NCI-H146 treated with DMSO at 0.1 percent for 48 hours (cell line): ENCODE measurements around the gene MXD4.

ENCODE experiments used
- DNase-seq: peaks from one replicate; lab custom pipeline; 2025; ENCODE audit not compliant: unreplicated experiment; lab: John Stamatoyannopoulos, UW

MXD4 gene

DNA sequence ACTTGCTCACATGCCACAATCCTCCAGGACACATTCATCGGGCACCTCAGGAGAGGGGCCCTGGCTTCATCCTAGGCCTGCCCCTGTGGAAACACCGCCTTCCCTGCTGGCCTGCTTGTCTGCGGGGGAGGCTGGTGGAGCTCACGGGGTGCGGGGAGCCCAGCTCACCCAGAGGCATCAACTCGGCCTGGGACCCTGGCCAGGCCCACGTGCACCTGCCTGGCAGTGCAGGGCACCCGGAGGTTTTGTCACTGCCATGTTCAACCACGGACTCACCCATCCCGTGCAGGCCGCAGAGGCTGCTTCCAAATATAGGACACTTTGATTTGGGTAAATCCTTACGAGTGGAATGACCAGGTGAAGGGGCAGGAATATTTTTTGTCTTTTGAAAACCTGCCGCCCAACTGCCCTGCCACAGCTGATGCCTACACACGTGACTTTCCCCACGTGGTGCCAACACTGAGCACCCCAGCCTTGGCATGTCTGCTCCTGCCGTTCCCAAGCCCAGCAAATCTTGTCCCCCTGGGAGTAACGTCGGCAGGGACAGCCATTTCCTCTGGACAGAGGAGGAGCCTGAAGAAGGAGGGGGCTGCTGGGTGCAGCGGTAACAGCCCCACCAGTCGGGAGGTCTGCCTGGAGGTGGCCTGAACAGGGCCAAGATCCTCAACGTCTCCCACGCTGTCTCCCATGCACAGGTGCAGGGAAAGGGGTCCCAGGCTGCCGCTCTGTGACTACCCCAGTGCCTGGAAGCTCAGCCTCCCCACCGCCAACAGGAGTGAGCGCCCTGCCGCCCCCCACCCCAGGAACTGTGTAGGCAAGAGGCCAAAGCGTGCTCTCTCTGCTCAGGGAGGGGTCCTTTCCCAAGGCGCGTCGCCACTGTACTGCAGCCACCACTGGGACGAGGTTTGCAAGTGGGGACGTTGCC is 8.5 kb downstream of the MXD4 start:
- DNase-seq: no peak

DNA sequence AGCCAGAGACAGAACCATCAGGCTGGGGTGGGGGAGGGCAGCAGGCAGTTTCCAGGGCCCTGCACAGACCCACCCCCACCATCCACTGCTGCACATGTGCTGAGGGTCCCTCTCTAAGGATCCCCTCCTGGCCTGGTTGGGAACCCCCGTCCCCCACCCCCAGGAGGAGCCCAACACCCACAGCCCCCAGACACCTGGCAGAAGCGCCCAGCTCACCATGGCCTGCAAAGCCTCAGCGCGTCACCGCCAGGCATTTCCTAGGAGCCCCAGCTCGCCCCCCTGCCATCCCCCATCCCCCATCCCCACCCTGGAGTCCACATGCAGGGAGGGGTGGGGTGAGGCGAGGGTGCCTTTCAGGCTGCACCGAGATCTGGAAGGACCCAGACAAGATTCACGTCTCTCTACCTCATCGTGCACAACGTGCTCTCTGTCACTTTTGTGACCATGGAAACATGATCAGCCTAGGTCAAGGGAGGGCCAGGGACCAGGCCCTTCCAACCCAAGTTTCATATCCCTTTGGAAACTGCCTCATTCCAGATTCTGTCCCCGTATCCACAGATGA is 9.3 kb downstream of the MXD4 start:
- no peak for DNase-seq

DNA sequence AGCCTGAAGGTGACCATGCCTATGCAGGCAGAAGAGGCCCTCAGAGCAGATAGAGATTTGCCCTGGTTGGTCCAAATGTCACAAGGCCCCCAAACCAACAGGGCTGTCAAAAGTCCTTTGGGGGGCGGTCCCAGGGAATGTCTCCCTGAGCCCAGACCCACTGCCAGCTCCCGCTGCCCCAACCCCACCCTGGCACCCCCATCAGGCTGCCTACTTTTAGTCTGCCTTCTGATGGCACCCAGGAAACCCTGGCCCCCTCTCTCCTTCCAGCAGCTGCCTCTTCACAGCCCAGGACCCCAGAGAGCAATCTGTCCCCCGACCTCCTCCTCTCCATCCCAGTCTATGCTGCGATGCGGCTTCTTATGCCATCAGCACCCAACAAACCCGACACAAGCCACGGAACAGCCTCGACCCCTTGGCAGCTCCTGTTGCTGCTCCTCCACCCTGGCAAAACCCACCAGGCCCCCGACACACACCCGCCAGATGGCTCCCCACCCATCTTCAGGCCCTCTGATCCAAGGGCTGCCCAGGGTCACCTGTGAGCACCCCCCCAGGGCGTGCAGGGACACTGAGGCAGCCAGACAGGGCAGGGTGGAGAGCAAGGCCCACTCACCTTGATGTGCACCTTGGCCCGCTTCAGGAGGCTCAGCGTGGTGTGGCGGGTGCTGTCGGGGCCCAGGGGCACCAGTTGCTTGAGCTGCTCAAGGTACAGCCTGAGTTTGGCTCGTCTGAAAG is 9.9 kb downstream of the MXD4 start:
- no peak for DNase-seq

DNA sequence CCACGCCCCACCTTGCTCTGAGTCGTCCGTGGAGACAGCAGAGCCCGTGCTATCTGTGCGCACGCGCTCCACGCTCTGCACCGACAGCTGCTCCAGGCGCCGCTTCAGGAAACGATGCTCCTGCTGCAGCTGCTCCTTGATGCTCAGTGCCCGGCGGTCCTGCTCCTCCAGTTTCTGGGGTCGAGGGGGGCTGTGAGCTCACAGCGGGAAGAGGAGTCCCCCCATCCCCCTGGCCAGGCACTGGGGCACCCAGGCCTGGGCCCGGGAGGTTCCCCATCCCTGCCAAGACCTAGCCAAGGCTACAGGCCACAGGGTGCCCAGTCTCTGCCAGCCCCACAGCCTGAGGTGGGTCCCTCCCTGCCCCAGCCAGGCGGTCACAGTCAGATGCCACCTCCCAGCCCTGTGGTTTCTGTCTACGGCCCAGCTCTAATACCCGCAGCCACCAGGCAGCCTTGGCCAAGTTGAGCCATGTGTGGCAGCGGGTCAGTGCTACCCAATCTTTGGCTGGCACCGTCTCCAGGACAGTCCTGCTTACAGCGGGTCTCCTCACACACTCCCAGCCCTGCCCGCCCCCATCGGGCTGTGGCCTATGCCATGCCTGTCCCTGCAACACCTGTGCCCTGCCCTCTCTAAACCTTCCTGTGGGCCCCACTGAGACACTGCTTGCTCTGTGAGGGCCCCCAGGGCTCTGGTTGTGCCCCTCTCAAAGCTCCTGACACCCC is 10.7 kb downstream of the MXD4 start:
- DNase-seq: no peak

DNA sequence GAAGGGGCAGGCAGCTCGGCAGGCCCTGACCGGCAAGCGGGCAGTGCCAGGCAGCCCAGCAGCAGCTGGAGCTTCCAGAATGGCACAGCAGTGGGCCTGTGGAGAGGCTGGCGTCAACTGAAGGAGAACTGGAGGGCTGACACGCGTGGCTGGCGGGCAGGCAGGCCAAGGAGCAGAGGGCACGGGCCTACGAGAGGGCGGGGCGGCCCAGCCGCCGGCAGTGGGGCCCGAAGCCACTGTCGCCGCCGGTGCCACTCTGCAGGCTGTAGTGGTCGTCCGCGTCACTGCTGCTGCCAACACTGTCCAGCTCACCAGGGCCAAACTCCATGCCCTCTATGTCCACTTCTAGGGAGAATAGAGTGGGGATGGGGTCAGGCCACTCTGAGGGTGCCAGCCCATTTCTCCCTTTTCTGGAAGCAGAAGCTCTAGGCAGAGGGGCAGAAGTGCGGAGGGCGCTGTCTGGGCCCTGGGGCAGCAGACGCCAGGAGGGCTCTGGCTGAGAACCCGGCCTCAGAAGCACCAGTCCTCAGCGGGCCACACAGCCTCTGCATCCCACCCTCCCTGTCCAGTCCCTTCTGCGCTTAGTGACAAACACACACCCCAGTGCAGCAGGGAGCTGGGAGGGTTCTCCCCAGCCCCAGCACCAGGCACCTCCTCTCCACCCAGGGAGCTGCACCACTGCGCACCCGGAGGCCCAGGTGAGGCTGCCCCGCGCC is 11.4 kb downstream of the MXD4 start:
- DNase-seq: no peak

DNA sequence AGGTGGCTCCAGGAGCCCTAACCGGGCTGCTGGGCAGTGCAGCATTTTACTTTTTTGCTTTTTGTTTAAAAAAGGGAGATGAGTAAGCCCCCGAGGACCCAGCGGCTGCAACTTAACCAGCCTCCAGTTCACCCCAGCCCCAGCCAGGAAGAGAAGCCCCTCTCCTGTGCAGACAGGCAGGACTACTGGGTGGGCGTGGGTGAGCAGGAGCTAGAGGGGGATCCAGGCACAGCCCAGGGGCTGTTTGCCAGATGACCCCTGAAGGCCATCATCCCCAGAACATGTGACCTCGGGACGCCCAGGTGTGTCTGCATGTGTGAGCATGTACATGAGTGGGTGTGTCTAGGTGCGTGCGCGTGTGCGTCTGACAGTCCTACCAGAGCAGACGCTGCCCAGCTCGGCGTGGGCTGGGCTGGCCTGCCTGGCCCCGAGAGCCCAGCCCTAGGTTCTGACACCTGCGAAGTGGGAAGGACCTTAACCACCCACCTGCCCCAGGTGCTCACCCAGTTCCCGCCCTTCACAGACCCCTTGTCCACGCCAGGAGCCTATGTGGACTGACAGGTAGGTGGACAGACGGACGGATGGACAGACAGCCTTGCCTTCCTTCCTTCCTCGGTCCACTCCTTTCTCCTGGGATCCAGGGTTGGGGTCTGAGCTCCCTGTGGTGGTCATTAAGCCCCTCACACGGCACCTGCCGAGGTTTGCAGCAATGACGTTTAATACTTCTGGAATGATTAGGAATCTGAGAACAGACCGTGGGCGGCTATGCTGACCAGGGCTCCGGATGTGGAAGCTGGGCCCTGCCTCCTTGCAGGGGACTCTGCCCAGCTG is 12.2 kb downstream of the MXD4 start:
- DNase-seq: no peak

DNA sequence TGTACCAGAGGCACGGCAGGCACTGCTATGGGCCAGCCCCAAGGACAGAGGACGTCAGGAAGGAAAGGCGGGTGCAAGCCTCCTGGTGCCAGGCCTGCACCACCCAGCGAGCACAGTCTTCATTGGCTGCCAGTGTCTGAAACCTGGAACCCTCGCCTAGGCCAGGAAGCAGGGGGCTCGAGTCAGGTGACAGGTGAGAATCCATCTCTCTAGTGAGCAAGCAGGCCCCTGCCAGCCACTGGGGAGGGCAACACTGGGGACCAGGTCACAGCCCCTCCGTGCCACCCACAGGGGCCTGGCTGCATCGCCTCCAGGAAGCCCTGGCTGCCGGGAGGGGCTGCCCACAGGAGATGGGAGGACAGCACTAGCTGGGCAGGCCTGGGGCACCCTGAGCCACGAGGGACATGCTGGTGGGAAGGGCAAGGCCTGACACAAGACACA is 13.1 kb downstream of the MXD4 start:
- no peak for DNase-seq

DNA sequence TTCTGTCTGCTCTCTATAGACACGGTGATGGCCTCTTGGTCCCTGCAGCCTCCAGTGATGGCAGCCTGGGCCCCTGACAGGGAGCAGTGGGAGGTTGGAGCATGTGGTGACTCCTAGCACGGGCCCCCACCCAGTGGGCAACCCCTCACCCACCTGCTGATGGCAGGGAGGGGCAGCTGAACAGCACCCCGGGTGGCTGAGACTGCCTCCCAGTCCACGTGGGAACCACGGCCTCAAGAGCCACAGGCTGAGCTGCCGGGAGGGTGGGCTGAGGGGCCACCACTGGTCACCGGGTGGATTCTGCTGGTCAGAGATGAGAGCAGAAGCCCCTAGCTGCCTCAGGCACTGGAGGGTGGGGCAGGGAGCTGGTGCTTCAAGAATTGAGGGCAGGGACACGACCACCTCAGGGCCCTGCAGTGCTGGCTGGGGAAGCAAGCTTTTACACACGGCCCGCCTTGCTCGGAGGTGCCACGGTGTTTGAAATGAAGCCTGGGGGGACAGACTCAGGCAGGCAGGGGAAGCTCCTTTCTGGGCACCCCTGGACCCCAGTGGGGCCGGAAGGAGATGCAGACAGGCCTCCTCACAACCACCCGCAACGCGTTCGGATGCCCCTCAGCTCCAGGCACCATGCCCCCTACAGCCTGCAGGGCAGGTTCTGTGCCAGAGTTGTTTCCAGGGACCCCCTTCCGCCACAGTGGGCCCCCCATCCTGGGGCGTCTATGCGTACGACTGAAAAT is 13.7 kb downstream of the MXD4 start:
- DNase-seq: no peak

DNA sequence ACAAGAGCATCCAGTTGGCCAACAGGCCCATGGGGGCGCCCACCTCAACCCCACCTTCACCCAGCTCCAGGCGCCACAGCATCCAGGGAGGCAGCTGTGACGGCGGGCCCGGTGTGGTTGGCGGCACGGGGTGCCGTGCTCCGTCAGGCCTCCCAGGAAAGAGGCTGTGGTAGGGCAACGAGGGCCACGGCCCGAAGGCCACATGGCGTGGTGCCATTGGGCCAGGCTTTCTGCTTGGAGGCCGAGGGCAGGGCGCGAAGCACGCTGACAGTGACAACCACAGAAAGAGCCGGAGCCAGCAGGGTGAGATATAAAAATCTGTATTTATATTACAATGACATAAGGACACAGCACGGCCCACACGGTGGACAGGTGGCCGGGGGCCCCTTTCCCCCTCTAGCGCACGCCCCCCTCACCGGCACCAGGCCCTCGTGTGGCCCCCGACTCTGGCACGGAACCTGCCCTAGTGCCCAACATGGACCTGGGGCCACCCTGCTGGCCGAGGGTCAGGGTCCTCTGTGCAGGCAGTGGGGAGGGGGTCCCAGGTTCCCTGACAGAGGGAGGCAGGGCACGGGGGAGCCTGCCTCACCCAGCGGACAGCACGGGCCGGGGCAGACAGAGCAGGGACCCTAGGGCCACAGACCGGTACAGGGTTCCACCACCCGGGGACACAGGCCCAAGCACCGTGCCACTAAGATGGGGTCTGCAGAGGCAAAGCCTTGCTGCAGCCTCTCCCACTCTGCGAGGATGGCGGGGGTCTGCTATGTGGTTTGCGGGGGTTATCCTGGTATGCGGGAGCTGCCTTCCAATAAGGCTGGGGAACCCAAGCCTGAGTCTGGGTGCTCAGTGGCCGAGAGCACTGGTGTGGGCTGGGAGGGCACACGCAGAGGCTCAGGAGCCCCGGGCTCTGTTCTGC is 14.5 kb downstream of the MXD4 start:
- DNase-seq: no peak

DNA sequence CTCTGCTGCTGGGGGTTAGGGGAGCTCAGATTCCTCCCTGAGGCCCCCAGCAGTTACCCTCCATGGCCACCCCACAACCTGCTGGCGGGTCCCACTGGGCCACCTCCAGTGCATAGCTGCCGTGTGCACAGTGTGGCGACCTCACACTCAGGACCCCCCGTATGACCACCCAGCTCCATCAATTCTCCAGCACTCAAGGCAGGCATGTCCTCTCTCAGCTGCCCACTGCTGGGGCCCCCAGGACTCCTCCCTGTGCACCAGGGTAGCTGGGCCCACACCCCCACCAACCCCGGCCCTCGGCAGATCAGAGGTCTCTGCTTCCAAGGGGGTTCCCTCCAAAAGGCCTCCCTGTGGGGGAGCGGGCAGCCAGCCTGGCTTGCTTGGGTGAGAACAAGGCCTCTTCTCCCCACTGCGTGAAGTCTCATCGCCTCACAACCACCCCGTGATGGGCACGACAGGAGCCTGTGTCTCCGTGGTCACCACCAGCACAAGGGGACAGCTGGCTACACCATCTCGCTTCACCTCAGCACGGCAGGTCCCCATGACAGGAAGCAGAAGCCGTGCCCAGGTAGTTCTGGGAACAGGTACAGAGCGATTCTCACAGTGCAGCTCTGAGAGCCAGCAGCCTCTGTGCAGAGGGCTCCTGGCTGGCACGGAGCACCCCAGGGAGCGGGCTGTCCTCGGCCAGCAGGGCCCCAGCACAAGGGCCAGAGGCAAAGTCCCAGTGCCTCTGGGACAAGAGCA is 15.4 kb downstream of the MXD4 start:
- DNase-seq: no peak

DNA sequence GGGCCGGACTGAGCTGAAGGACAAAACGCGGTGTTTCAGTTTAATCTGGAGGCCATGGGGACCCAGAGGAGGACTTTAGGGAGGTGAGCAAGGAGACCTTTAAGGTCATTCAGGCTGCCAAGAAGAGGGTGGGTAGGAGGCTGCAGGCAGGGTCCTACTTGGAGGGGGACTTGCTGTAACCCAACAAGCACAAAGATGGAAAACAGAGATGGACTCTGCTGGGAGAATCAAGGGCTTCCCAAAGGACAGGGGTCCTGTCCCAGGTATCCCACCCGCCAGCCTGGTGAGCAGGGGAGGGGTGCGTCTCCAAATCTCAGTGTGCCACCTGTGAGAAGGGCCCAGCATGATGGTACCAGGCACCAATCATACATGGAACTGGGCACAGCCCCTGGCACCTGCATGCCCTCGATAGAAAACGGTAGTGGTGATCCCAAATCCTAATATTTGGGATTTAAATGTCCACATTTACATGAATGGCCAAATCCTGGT is 16.1 kb downstream of the MXD4 start:
- DNase-seq: no peak

DNA sequence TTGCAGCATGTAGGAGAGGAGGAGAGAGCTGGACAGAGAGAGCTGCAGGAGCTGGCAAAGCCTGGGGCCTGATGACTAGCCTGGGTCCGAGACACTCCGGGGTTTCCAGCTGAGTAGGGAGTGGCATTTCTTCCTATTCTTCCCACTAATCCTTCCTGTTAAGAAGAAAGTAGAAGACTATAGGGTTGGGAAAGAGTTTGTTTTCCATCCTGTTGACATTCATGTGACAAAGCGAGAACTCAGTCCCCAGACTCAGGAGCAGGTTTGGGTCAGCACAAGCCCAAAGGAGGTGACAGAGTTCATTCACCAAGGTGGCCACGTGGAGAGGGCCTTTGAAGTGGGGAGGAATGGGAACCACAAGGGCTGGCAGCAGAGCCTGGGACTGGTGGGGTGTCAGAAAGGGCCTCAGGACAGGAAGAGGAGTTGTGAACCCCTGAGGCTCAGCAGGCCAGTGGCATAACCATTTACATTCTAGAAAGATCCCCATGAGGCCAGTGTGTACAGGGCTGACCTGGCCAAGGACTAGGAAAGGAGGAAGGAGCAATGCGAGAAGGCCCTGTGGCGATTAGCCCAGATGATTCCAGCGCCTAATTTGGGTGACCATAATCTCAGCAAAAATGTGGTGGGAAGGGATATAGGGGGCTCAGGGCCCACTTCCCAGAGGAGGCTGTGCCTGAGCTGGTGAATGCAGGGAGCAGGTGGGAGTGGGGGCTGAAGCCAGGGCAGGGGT is 16.7 kb downstream of the MXD4 start:
- DNase-seq: no peak

DNA sequence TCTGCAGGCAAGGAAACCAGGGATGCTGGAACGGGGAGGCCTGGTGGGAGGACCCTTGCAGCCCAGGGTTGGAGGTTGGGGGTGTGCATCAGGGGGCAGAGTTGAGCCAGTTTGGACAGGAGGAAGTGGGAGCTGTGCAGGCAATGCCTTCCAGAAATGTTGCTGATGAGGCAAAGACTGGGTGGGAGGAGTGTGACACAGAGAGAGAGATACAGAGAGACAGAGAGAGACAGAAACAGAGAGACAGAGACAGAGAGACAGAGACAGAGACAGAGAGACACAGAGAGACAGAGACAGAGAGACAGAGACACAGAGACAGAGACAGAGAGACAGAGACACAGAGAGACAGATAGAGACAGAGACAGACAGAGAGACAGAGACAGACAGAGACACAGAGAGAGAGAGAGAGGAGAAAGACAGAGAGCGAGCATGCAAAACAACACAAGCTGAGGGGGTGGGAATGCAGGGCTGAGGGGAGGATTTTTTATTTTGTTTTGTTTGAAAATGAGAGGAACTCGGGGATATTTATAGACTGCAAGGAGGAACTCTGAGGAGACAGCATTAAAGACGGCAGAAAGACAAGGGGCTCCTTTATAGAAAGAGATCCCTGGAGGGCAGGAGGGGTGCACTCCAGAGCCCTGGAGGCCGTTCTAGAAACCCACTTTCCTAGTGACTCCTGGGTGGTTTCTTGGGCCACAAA is 18.1 kb downstream of the MXD4 start:
- DNase-seq: peak; percentile 14

DNA sequence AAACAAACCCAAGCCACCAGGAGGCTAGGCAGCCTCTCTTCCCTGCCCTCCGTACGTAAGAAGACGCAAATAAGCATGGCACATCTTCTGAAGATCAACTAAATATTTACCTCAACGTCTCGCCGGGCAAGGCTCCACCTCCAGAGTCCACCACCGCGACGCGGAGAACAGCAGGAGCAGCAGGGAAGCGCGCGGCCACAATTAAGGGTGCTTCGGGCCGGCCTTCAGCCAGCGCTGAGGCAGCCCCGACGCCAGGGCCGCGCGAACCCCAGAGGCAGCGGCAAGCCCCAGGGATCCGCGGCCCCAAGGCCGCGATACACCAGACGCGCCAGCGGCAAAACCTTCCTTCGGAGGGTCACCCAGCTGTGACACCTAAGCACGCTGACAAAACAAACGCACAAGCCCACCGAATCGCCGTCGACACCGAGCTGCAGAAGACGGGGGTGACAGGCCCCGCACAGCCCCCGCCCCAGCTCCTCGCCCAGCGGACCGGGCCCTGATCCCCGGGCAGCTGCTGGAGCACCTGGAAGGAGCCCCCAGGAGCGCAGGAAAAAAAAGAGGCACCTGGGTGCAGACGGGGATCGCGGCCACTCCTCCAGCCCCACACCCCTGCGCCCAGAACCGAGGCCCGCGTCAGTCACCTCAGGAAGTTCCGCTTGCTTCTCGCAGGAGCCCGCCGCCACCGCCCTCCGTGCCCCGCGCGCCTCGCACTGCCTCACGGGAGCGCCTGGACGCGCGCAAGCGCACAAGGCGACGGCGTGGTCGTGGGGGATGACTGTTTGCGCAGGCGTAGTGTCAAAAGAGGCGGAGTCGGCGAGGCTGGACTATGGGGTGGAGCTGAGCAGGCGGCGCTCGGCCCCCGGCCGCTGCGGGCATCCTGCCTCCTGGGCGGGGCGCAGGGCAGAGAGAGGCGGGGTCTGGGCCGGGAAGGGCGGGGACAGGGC is 20.2 kb downstream of the MXD4 start, which contains the start of the genes HAUS3 and POLN:
Gene HAUS3 (minus strand): TSS at position 712 of the 944 bp plus-strand sequence. CDS start 1,175 bp downstream, outside the sequence.
Gene POLN (minus strand): TSS at position 712 of the 944 bp plus-strand sequence. CDS start 12,890 bp downstream, outside the sequence.
- peak; percentile 93 for DNase-seq
